Effector memory CD4-positive, alpha-beta T cell (primary cell): ENCODE data around the gene PAPLN.

ENCODE experiments used
- DNase-seq, 3 donors: peaks; one replicate each; pipeline ENCODE4 v3.0.0-alpha.2; 2020
- H3K27ac ChIP-seq: 2 replicates; pipeline ENCODE4 v1.7.0; 2013; ENCODE audit warnings: mild to moderate bottlenecking, low read length, moderate library complexity; ENCODE audit not compliant: insufficient read depth, poor library complexity, severe bottlenecking
- H3K27me3 ChIP-seq: replicated peaks from 2 replicates; pipeline ENCODE4 v1.7.0; 2013; ENCODE audit warnings: mild to moderate bottlenecking, low read length; ENCODE audit not compliant: insufficient read depth, control insufficient read depth, poor library complexity, severe bottlenecking
- H3K36me3 ChIP-seq: 2 replicates; pipeline ENCODE4 v1.7.0; 2013; ENCODE audit warnings: mild to moderate bottlenecking, low read length, moderate library complexity; ENCODE audit not compliant: control insufficient read depth, insufficient read depth
- H3K4me1 ChIP-seq: 2 replicates; pipeline ENCODE4 v1.7.0; 2013; ENCODE audit warnings: low read length, mild to moderate bottlenecking; ENCODE audit not compliant: control insufficient read depth, insufficient read depth, poor library complexity, severe bottlenecking
- H3K4me3 ChIP-seq: 2 replicates; pipeline ENCODE4 v1.7.0; 2013; ENCODE audit warnings: low read length, low read depth, mild to moderate bottlenecking; ENCODE audit not compliant: insufficient read depth, poor library complexity, severe bottlenecking
- H3K9me3 ChIP-seq: 2 replicates; pipeline ENCODE4 v1.7.0; 2013; ENCODE audit warnings: mild to moderate bottlenecking, low read length, moderate library complexity; ENCODE audit not compliant: control insufficient read depth

Gene PAPLN

DNA sequence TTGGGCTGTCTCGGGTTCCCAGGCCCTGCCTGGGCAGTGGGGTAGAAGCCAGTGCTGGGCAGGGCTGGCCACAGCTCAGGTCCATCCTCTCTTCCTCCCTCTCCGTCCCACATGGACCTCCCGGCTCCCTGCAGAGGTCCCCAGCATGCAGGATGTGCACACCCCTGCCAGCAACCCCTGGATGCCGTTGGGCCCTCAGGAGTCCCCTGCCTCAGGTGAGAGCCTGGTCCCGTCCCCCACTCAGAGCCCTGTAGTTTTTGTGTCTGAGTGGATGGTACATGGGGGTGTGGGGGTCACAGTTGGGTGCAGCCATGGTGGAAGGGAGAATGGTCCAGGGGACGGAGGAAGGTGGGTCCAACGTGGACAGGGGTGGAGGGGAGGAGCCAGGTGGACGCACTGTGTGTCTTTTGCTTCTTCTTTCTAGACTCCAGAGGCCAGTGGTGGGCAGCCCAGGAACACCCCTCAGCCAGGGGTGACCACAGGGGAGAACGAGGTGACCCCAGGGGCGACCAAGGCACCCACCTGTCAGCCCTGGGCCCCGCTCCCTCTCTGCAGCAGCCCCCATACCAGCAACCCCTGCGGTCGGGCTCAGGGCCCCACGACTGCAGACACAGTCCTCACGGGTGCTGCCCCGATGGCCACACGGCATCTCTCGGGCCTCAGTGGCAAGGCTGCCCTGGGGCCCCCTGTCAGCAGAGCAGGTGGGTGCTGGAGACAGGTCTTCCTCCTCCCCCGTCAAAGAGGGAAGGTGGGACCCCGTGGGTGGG, 21.7 kb downstream of the PAPLN start:
- Histone ChIP-seq H3K9me3 (no peaks in the 10 kb centered on the region), H3K36me3 (no peaks in the 10 kb centered on the region), H3K4me1 (no peaks in the 10 kb centered on the region), H3K27me3 (no peaks in the 10 kb centered on the region), H3K27ac (no peak overlapping the region), H3K4me3 (no peak overlapping the region)
- DNase-seq: no peak

DNA sequence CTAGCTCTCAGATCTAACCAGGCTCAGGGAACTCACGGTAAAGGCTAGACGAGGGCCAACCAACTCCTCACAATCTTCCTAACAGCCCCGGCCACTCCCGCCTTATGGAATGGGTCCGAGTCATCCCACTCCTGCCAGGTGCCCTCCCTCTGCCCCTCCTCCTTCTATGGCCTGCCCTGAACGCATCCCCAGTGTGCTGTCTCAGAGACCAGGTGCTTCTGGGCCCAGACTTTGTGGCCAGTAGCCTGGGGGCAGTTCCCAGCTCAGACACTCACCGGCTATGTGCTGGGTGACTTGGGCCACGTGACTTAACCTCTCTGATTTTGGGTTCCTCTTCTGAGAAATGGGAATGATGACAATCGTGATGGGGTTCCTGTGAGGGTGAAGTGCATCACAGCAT, 22.5 kb downstream of the PAPLN start:
- Histone ChIP-seq H3K9me3 (no peaks in the 10 kb centered on the region), H3K4me3 (no peak overlapping the region), H3K36me3 (no peaks in the 10 kb centered on the region), H3K27me3 (no peaks in the 10 kb centered on the region), H3K27ac (no peak overlapping the region), H3K4me1 (no peaks in the 10 kb centered on the region)
- no peak for DNase-seq

GRCh38 chr14:73260574-73260973, 23.3 kb downstream of the PAPLN start:
- Histone ChIP-seq H3K27me3 (no peaks in the 10 kb centered on the region), H3K36me3 (no peaks in the 10 kb centered on the region)

DNA sequence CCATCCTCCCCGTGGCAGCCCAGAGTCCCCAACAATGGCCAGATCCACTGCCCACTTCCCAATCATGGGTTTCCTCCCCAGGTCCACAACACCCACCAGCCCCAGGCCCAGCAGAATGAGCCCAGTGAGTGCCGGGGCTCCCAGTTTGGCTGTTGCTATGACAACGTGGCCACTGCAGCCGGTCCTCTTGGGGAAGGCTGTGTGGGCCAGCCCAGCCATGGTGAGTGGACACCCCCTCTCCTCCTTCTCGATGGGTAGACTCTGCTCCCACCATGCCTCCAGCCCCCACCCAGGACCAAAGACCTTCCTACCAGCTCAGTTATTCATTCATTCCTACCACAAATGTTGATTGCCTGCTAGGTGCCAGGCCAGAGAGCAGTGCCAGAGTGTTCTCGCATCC, 23.8 kb downstream of the PAPLN start:
- H3K27me3 ChIP-seq: no peaks in the 10 kb centered on the region
- DNase-seq: no peak
- no peaks in the 10 kb centered on the region for H3K9me3 ChIP-seq
- H3K36me3 ChIP-seq: no peaks in the 10 kb centered on the region
- H3K4me3 ChIP-seq: no peak overlapping the region
- H3K4me1 ChIP-seq: no peaks in the 10 kb centered on the region
- no peak overlapping the region for H3K27ac ChIP-seq

More at GRCh38 chr14:73260574-73260973, 23.3 kb downstream of the PAPLN start:
- H3K27ac ChIP-seq: no peak overlapping the region
- no peak for DNase-seq
- no peaks in the 10 kb centered on the region for H3K4me1 ChIP-seq
- H3K4me3 ChIP-seq: no peak overlapping the region
- H3K9me3 ChIP-seq: no peaks in the 10 kb centered on the region

DNA sequence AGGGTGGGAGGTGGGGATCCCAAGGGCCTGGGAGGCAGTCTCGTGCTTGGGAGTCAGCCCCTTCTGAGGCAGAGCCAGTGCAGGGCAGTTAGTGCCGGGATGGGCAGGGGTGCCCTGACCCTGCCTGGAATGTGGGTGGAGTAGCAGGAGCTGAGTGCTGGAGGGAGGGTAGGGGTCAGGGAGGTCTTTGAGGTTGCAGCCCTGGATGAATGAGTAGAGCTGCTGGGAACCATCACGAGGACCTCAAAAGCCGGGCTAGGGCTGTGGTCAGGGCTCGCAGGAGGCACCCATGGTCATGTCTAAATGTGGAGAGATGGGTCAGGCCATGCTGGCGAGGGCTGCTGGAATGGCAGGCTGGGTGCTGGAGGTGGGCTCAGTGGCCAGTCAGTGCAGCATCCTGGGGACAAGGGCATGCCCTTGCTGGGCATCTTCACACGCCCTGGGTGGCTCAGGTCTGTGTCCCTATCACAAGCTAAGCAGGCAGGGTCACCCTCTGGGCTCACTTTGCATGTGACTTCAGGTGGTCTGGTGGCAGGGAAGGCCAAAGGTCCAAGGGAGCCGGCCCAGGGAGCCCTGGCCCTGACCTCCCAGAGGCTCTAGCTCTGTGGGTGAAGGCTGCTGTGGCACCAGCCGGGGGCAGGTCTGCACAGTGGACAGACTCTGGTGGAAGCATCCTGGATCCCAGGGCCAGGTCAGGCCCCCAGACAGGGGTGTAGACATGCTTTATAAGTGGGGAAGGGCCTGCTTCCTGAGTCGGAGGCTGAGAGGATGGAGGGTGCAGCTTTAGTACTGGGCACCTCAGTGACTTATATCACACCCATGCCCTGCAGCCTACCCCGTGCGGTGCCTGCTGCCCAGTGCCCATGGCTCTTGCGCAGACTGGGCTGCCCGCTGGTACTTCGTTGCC, 24.5 kb downstream of the PAPLN start:
- Histone ChIP-seq H3K4me1 (no peaks in the 10 kb centered on the region), H3K4me3 (no peak overlapping the region), H3K36me3 (no peaks in the 10 kb centered on the region), H3K27ac (no peak overlapping the region), H3K9me3 (no peaks in the 10 kb centered on the region), H3K27me3 (no peaks in the 10 kb centered on the region)
- DNase-seq: no peak

GRCh38 chr14:73262427-73263183, 25.3 kb downstream of the PAPLN start:
- H3K27me3 ChIP-seq: no peaks in the 10 kb centered on the region
- no peaks in the 10 kb centered on the region for H3K9me3 ChIP-seq
- H3K36me3 ChIP-seq: no peaks in the 10 kb centered on the region
- H3K4me1 ChIP-seq: no peaks in the 10 kb centered on the region
- no peak for DNase-seq
- no peak overlapping the region for H3K4me3 ChIP-seq
- no peak overlapping the region for H3K27ac ChIP-seq

GRCh38 chr14:73263606-73264005, 26.3 kb downstream of the PAPLN start:
- Histone ChIP-seq H3K4me3 (no peak overlapping the region), H3K36me3 (no peaks in the 10 kb centered on the region), H3K27ac (no peak overlapping the region), H3K27me3 (no peaks in the 10 kb centered on the region), H3K4me1 (no peaks in the 10 kb centered on the region), H3K9me3 (no peaks in the 10 kb centered on the region)
- DNase-seq: no peak

- Histone ChIP-seq H3K36me3 (no peaks in the 10 kb centered on the region), H3K4me1 (no peaks in the 10 kb centered on the region), H3K27me3 (no peaks in the 10 kb centered on the region), H3K9me3 (no peaks in the 10 kb centered on the region), H3K27ac (no peak overlapping the region), H3K4me3 (no peak overlapping the region)
- DNase-seq: no peak
These were observed 27.0 kb downstream of the PAPLN start for GRCh38 chr14:73264080-73264884.

DNA sequence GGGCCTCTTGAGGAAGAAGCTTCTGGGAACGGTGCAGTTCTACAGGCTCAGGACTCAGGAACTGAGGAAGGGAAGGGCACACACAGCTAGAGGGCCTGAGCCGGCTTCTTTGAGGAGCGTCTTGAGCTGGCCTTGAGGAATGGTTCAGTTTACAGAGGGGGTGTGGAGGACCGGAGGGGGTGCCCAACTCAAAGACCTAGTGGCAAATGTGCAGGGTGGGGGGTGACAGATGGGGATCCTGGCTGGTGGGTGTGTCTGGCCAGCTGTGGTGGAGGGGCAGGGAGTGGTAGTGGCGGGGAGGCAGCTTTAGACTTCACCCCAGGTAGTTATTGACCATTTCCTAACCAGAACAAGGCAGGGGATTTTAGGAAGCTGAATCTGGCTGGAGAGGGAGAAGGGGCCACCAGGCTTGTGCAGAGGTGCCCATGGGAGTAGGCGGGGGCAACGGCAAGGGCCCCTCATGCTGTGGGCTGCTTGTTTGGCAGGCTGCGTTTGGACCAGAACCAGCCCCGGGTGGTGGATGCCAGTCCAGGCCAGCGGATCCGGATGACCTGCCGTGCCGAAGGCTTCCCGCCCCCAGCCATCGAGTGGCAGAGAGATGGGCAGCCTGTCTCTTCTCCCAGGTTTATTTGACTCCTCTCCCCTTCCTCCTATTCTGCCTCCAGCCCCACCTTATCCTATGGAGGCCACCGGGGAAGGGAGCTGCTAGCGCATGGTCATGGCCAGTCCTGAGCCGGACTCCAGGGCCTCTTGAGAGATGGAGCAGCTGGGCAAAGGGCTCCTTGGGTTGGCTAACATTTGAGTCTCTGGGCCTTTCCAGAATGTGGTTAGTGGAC, 27.8 kb downstream of the PAPLN start:
- no peak overlapping the region for H3K27ac ChIP-seq
- H3K9me3 ChIP-seq: no peaks in the 10 kb centered on the region
- no peaks in the 10 kb centered on the region for H3K27me3 ChIP-seq
- no peak for DNase-seq
- H3K4me3 ChIP-seq: no peak overlapping the region
- no peaks in the 10 kb centered on the region for H3K36me3 ChIP-seq
- H3K4me1 ChIP-seq: peaks cover 2% of the 10 kb centered on the region
